ENCODE results near the gene OTX1. TPM values are rescaled to one million over a fixed set of nuclear protein-coding genes. Genes with fewer than 3 reads are reported as not detected.

OTX1 gene
- total RNA-seq, 1 experiment from 2014 or later = 13.1 TPM

GRCh38 chr2:63096491-63096890 lies 45.9 kb downstream of the OTX1 start:
- no peaks in the 10 kb centered on the region for H3K36me3 ChIP-seq (ENCODE audit: control insufficient read depth in 1 of 2, insufficient read depth in 2 of 2, low read length in 2 of 2)

GRCh38 chr2:63099032-63099431 lies 48.4 kb downstream of the OTX1 start:
- BruUV-seq (replicated peaks) = no TSS peak
- POLR2A ChIA-PET = no interaction called here
- no peak overlapping the region for H3K27ac ChIP-seq (ENCODE audit: low read depth, low read length)
- no peaks in the 10 kb centered on the region; a peak in 1 of 4 replicates for H3K9me3 ChIP-seq (ENCODE audit: control insufficient read depth in 1 of 2, insufficient read depth in 1 of 2, low read depth in 1 of 2, low read length in 2 of 2)
- H3K4me1 ChIP-seq (ENCODE audit: control insufficient read depth in 1 of 2, insufficient read depth in 2 of 2, low read length in 2 of 2) = no peaks in the 10 kb centered on the region
- RAD21 ChIA-PET (ENCODE audit: low non-redundant PET in 1 of 2, low total read pairs in 2 of 2, uncharacterized antibody in 2 of 2, unreplicated experiment in 2 of 2) = no interaction called here
- H4K20me1 ChIP-seq (ENCODE audit: insufficient read depth) = no peaks in the 10 kb centered on the region
- no peaks in the 10 kb centered on the region for H3K27me3 ChIP-seq (ENCODE audit: insufficient read depth, low read length)
- no peaks in the 10 kb centered on the region for H3K9me2 ChIP-seq (ENCODE audit: insufficient read depth)
- intact Hi-C loops (cut with micrococcal nuclease) = no loop called here
- DNase-seq (ENCODE audit: low read depth, low spot score) (no peak), ATAC-seq (no peak)
- no peak overlapping the region for H2AFZ ChIP-seq (ENCODE audit: low read depth, low read length, poor library complexity, severe bottlenecking)
- no peak overlapping the region for H3K9ac ChIP-seq (ENCODE audit: low read length)
- H3K36me3 ChIP-seq (ENCODE audit: control insufficient read depth in 1 of 2, insufficient read depth in 2 of 2, low read length in 2 of 2) = no peaks in the 10 kb centered on the region
- CTCF ChIA-PET = no interaction called here
- no peaks in the 10 kb centered on the region for H3K79me2 ChIP-seq (ENCODE audit: insufficient read depth, low read length)
- no peak overlapping the region for H3K4me3 ChIP-seq (replicated peaks in 1 of 2; ENCODE audit: low read depth in 1 of 2, low read length in 2 of 2)
- no peak overlapping the region for H3K4me2 ChIP-seq (ENCODE audit: low read length)
- TF ChIP-seq RAD21 (IDR thresholded peaks at IDR 0.05; ENCODE audit: low read depth) = no peak
- no peak for TF ChIP-seq TCF7L2 (IDR thresholded peaks at IDR 0.05; ENCODE audit: borderline replicate concordance, extremely low read depth, insufficient read depth, insufficient read length)
- TF ChIP-seq, protein P1, sequence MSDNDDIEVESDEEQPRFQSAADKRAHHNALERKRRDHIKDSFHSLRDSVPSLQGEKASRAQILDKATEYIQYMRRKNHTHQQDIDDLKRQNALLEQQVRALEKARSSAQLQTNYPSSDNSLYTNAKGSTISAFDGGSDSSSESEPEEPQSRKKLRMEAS (IDR thresholded peaks at IDR 0.05) = no peak
- TF ChIP-seq, protein P2, sequence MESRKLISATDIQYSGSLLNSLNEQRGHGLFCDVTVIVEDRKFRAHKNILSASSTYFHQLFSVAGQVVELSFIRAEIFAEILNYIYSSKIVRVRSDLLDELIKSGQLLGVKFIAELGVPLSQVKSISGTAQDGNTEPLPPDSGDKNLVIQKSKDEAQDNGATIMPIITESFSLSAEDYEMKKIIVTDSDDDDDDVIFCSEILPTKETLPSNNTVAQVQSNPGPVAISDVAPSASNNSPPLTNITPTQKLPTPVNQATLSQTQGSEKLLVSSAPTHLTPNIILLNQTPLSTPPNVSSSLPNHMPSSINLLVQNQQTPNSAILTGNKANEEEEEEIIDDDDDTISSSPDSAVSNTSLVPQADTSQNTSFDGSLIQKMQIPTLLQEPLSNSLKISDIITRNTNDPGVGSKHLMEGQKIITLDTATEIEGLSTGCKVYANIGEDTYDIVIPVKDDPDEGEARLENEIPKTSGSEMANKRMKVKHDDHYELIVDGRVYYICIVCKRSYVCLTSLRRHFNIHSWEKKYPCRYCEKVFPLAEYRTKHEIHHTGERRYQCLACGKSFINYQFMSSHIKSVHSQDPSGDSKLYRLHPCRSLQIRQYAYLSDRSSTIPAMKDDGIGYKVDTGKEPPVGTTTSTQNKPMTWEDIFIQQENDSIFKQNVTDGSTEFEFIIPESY (IDR thresholded peaks at IDR 0.05; ENCODE audit: extremely low read depth, insufficient replicate concordance, low read length) = no peak
- no peak for TF ChIP-seq ELF1 (IDR thresholded peaks at IDR 0.05; ENCODE audit: borderline replicate concordance, low read depth)
- TF ChIP-seq CTCF (IDR thresholded peaks at IDR 0.05 in 2 of 3, conservative IDR thresholded peaks at IDR 0.05 in 1 of 3; ENCODE audit: borderline replicate concordance in 1 of 3, insufficient read depth in 1 of 3, low read depth in 2 of 3, low read length in 2 of 3) = no peak
- TF ChIP-seq ZNF274 (IDR thresholded peaks at IDR 0.05; ENCODE audit: low read depth, low read length) = no peak
- no peak for TF ChIP-seq EGR1 (IDR thresholded peaks at IDR 0.05; ENCODE audit: low read depth)
- no peak for TF ChIP-seq SP1 (IDR thresholded peaks at IDR 0.05; ENCODE audit: low read depth)
- TF ChIP-seq POLR2A (IDR thresholded peaks at IDR 0.05; ENCODE audit: borderline replicate concordance, extremely low read depth, insufficient read depth, insufficient read length) = no peak
- no peak for TF ChIP-seq FOSL1 (IDR thresholded peaks at IDR 0.05; ENCODE audit: low read depth)
- no peak for TF ChIP-seq SIN3A (IDR thresholded peaks at IDR 0.05; ENCODE audit: low read depth)
- TF ChIP-seq YY1 (IDR thresholded peaks at IDR 0.05; ENCODE audit: extremely low read depth, insufficient replicate concordance, low read depth, low read length) = no peak
- no peak for TF ChIP-seq CEBPB (IDR thresholded peaks at IDR 0.05; ENCODE audit: low read depth)
- no peak for TF ChIP-seq CBX3 (IDR thresholded peaks at IDR 0.05; ENCODE audit: low read depth)

More at GRCh38 chr2:63096491-63096890, 45.9 kb downstream of the OTX1 start:
- no peaks in the 10 kb centered on the region for H3K79me2 ChIP-seq (ENCODE audit: insufficient read depth, low read length)
- CTCF ChIA-PET = no interaction called here
- TF ChIP-seq ELF1 (IDR thresholded peaks at IDR 0.05; ENCODE audit: borderline replicate concordance, low read depth) = no peak
- H3K9me2 ChIP-seq (ENCODE audit: insufficient read depth) = 0 out of 2 replicates have a peak, but pooled peaks cover 3% of the 10 kb centered on the region
- intact Hi-C loops (cut with micrococcal nuclease) = no loop called here
- no peak overlapping the region for H3K27ac ChIP-seq (ENCODE audit: low read depth, low read length)
- H2AFZ ChIP-seq (ENCODE audit: low read depth, low read length, poor library complexity, severe bottlenecking) = no peak overlapping the region
- DNase-seq (ENCODE audit: low read depth, low spot score) (no peak), ATAC-seq (no peak)
- H3K4me1 ChIP-seq (ENCODE audit: control insufficient read depth in 1 of 2, insufficient read depth in 2 of 2, low read length in 2 of 2) = no peaks in the 10 kb centered on the region
- no peaks in the 10 kb centered on the region for H3K27me3 ChIP-seq (ENCODE audit: insufficient read depth, low read length)
- RAD21 ChIA-PET (ENCODE audit: low non-redundant PET in 1 of 2, low total read pairs in 2 of 2, uncharacterized antibody in 2 of 2, unreplicated experiment in 2 of 2) = no interaction called here
- H4K20me1 ChIP-seq (ENCODE audit: insufficient read depth) = no peaks in the 10 kb centered on the region
- no peak overlapping the region for H3K4me3 ChIP-seq (replicated peaks in 1 of 2; ENCODE audit: low read depth in 1 of 2, low read length in 2 of 2)
- H3K9ac ChIP-seq (ENCODE audit: low read length) = no peak overlapping the region
- BruUV-seq (replicated peaks) = no TSS peak
- H3K9me3 ChIP-seq (ENCODE audit: control insufficient read depth in 1 of 2, insufficient read depth in 1 of 2, low read depth in 1 of 2, low read length in 2 of 2) = no peaks in the 10 kb centered on the region
- H3K4me2 ChIP-seq (ENCODE audit: low read length) = no peak overlapping the region
- POLR2A ChIA-PET = interaction anchor here (0.7 kb wide), 1 partner anchor 1447 kb away, joined by 3 read pairs; no protein-coding TSS in a partner anchor
